HFF-Myc (cell line): ENCODE measurements around the gene CPXM1.

Experiments
- DNase-seq: peaks from one replicate; pipeline ENCODE4 v3.0.0-alpha.2; 2011; ENCODE audit warnings: low read depth; ENCODE audit errors: extremely low read depth
- H3K4me3 ChIP-seq: replicated peaks from 2 replicates; pipeline ENCODE4 v1.5.1; 2011; ENCODE audit warnings: low read depth, mild to moderate bottlenecking, control low read depth, low read length
- CTCF ChIP-seq: IDR thresholded peaks from 2 replicates; pipeline ENCODE4 v1.5.1; 2012; ENCODE audit warnings: mild to moderate bottlenecking, low read depth, low read length, control low read depth; ENCODE audit errors: missing control alignments

Gene CPXM1

GRCh38 chr20:2840138-2840966, 39.9 kb upstream of the CPXM1 start, which contains the start of the genes PCED1A and VPS16:
TSS of gene PCED1A (minus strand) at chr20:2840655. CDS start at chr20:2839912, 743 bp downstream.
TSS of gene VPS16 (plus strand) at chr20:2840745. CDS start at chr20:2840775, 30 bp downstream.
- no peak for TF ChIP-seq CTCF
- DNase-seq, result peak; percentile 61
- H3K4me3 ChIP-seq, result peak within 1 kb of the TSS; percentile 73

DNA sequence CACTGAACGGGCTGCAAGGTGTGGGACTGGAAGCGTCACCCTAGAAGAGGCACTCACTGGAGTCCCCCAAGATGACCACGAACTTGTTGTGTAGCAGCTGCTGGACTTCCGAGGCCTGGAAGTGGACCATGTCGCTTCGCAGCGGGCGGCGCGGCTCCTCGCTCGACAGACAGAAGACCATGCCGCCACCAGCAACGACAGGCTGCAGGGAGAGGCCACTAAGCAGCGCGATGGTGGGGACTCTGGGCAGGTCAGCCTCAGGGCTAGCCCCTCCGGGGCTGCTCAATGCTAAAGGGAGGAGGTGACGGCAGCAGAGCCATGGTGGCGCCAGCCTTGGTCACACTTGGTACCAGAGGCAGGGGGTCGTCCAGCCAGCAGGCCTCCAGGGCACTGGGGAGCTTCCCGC, 39.3 kb upstream of the CPXM1 start:
- peak overlapping the region; percentile 73 for H3K4me3 ChIP-seq
- no peak for TF ChIP-seq CTCF
- DNase-seq, result no peak

DNA sequence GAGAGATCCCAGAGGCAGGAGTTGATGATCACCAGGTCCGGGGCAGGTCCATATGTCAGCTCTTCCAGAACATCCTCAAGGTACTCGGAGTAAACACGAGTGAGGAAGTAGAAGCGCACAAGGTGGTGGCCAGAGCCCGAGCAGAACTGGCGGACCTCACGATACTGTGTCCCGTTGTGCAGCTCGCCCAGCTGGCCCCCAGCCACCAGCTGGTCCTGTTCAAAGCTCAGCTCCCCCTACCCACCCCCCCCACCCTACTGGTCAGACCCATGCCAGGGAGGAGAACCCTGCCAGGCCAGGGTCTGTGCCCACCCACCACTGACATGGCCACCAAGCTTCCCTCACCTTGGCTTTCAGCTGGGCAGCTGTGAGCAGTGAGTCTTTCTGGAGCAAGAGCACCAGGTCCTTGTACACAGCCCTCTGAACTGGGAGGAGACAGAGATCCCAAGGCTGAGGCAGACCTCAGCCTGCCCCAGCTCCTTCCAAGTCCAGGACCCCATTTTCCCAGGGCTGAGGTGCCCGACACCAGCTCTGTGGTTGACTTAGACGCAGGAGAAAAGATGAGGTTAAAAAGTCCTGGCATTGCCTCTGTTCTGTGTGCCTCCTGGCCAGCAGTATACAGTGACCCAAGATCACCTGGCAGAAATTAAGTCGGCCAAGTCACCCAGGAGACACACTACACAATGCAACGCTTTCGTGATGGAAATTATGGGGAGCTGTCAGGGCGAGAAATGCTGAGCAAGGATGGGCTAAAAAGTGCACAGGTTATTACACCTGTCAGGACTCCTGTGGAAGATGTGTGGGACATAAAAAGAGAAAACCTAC, 38.6 kb upstream of the CPXM1 start:
- no peak for TF ChIP-seq CTCF
- no peak for DNase-seq
- no peak overlapping the region for H3K4me3 ChIP-seq

DNA sequence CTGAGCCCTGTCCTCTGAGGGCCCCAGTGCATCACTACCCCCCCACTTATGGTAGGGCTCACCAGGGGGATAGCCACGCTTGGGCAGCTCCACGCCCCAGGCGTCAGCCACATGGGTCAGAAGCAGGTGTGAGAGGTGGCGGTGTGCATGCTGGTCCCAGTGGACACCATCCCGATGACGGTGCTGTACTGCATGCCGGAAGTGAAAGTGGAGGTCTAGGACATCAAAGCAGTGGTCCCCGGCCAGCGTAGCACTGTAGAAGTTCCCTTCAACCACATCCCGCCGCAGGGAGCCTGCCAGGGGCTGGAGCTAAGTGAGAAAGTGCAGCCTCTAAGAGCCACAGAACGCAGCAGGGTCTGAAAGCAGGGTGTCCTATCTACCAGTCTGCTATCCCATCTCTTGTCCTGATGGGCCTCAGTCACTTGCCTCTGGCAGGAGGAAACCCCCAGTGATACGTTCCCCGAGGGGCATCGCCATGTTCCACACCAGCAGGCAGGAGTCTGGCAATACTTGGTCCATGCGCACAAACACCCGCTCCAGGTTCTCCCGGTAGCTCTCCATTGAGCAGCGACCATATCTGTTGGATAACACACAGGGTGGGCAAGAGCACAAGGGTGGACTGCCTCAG, 37.9 kb upstream of the CPXM1 start:
- TF ChIP-seq CTCF, result no peak
- DNase-seq, result no peak
- no peak overlapping the region for H3K4me3 ChIP-seq

DNA sequence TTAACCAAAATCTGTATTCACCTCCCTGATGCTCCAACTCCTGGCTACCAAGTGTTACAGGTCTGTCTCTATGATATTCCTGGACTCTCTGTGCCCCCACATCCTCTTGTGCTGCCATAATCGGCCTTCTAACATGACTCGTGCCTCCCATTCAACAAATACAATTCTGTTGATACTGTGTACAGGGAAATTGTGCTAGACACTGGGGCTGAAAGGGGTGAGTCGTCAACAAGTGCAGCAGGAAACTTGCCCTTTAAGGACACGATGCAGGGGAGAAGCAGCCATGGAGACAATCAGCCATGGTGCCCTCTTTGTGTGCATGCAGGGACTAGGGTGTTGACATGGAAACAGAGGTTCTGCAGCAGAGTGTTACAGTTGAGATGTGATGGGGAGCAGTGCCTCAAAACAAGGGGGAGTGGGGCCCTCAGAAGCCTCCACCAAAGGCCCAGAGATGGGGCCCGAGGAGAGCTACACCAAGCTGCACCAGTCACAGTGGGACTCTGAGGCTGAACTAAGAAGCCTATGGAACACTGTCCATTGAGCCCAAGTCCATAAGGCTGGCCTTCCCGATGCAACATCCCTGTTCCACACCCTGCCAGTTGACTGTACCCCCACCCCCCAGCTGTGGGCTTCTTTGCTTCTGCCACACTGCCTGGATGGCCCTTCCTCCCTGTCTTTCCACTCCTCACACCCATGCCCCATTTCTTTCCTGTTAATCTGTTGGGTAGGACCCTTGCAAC, 37.0 kb upstream of the CPXM1 start:
- no peak overlapping the region for H3K4me3 ChIP-seq
- DNase-seq, result no peak
- TF ChIP-seq CTCF, result no peak

DNA sequence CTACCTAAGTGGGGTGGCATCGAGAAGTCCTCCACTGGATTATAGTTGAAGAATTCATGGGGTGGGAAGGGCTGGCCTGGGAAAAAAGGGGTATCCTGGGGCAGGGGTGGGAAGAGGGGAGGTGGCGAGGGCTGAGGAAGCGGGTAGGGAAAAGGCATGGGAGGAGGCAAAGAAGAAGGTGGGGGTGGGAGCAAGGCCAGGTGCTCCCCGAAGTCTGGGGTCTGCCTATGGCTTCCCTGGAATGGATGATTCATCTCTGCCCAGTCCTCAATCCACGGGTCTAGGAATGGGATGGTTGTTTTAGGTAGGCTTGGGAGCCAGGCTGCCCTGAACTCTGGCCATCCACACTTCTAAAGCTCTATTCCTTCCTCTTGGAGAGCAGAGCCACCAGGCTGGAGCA, 35.6 kb upstream of the CPXM1 start:
- no peak for DNase-seq
- no peak overlapping the region for H3K4me3 ChIP-seq
- TF ChIP-seq CTCF, result no peak
